KOPT-K1 (cell line): Measurements from ENCODE around the gene BAIAP2L2.

Experiments used
- H3K27ac ChIP-seq: fragments of 200-600 bp; sonication (generic); 2 replicates; pipeline ENCODE4 v1.5.1; 2016; ENCODE audit warnings: antibody characterized with exemption, mild to moderate bottlenecking, low read depth, low read length; ENCODE audit not compliant: poor library complexity, severe bottlenecking
- H3K36me3 ChIP-seq: fragments of 200-600 bp; sonication (generic); 2 replicates; pipeline ENCODE4 v1.5.1; 2017; ENCODE audit warnings: antibody characterized with exemption, mild to moderate bottlenecking, low read length, moderate library complexity; ENCODE audit not compliant: insufficient read depth
- H3K9me3 ChIP-seq: fragments of 200-600 bp; sonication (generic); 2 replicates; pipeline ENCODE4 v1.5.1; 2017; ENCODE audit warnings: antibody characterized with exemption, low read length, mild to moderate bottlenecking; ENCODE audit not compliant: insufficient read depth, poor library complexity, severe bottlenecking

Gene BAIAP2L2

DNA sequence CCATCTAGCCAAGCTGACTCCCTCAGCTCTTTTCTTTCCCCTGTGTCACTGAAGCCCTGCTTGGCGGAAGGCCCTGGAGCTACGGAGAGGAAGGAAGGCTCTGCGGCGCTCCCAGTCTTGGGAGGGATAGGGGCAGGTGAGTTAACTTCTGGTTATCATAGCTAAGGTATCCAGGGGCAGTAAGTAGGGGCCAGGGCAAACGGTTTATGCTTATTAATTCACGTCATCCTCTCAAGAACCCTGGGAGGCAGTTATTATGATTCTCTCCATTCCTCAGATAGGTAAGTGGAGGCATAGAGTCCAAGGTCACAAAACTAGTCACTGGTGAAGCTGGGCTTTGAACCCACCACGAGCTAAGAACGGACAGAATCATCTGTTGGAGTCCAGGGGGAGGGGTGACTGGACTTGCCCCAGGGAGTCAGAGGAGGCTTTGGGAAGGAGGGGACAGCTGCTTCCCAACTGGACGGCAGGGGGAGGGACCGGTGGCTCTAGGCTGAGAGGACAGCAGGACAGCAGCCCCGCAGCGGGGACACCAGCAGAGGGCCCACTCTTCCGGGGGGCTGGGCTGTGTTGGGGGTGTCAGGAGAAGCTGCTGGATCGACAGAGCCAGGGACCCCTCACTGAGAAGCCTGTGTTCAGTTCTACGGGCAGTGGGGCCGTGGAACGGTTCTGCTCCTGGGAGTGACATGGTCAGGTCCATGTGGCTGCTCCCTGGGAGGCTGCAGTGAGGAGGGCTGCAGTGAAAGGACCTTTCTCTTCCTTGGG is 3.5 kb downstream of the BAIAP2L2 start:
- Histone ChIP-seq H3K36me3 (peaks cover 2% of the 10 kb centered on the region; the same call in 1 of the 2 replicates), H3K9me3 (no peaks in the 10 kb centered on the region), H3K27ac (no peak overlapping the region)

GRCh38 chr22:38104084-38104483 is 6.4 kb downstream of the BAIAP2L2 start:
- Histone ChIP-seq H3K27ac (no peak overlapping the region), H3K9me3 (no peaks in the 10 kb centered on the region), H3K36me3 (no peaks in the 10 kb centered on the region)

DNA sequence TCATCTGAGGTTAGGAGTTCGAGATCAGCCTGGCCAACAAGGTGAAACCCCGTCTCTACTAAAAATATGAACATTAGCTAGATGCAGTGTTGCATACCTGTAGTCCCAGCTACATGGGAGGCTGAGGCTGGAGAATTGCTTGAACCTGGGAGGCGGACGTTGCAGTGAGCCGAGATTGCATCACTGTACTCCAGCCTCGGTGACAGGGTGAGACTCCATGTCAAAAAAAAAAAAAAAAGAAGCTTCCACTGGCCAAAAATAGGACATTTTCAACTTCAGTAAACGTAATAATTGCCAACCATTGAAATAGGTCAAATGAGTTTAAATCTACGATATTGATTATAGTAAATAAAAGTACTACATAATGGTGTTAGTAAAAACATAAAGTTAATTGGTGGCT is 6.8 kb downstream of the BAIAP2L2 start:
- H3K9me3 ChIP-seq, result no peaks in the 10 kb centered on the region
- no peaks in the 10 kb centered on the region for H3K36me3 ChIP-seq
- no peak overlapping the region for H3K27ac ChIP-seq

- Histone ChIP-seq H3K9me3 (no peaks in the 10 kb centered on the region), H3K36me3 (no peaks in the 10 kb centered on the region), H3K27ac (no peak overlapping the region)
These were observed 11.9 kb downstream of the BAIAP2L2 start for GRCh38 chr22:38098410-38099249.

DNA sequence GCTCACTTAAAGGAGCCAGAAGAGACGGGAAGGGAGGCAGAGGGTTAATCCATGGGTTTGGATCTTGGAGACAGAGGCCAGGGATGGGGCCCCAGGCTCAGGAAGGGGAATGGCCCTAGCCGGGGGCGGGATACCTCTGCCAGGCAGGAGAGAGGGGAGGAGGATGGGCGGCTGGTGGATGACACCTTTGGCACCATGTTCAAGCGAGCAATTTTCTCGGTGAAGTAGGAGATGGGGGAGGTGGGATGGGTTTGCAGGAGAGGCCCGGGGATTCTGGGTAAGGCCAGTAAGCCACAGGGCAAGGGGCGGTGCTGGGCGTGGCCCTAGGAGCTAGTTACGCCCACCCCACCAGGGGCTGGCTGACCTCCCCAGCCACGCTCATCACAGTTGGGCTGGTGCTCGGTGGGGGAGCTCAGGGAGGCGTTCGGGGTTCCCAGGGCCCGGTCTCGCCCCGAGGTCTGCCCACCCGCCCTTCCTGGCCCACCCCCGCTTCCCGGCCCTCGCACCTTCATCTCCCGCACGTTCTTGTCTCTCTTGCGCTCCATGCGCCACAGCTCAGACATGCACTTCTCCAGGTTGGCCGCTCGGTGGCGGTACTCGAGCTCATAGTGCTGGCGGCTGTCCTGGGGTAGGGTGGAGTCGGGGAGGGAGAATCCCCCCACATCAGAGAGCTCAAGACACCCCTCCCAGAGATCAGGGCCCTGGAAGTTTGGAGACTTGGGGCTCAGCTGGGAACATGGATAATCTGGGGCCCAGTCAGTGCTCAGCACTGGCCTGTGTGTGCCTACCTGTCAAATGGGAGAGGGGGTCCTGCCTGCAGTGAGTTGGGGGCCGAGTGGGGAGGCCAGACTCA is 12.7 kb downstream of the BAIAP2L2 start:
- no peak overlapping the region for H3K27ac ChIP-seq

DNA sequence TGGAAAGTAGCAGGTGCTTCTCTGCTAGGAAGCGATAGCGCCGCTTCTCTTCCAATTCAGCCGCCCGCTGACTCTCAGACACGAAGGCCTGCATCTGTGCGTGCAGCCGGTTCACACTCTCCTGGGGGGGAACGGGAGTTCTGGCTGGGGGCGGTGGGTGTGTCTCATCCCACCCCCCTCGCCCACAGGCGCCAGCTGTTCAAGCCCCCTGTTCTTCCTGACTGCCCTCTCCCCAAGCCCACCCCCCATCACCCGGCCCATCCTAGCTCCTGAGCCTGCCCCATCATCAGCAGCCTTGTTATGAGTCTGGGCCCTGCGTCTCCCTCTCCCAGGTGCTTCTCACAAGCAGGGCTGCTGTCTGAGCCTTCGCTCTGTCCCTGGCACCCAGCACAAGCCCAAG is 13.4 kb downstream of the BAIAP2L2 start:
- Histone ChIP-seq H3K9me3 (no peaks in the 10 kb centered on the region), H3K27ac (no peak overlapping the region), H3K36me3 (no peaks in the 10 kb centered on the region)

More for the DNA sequence above, 12.7 kb downstream of the BAIAP2L2 start:
- H3K9me3 ChIP-seq, result no peaks in the 10 kb centered on the region
- H3K36me3 ChIP-seq, result no peaks in the 10 kb centered on the region

- no peaks in the 10 kb centered on the region for H3K36me3 ChIP-seq
- no peaks in the 10 kb centered on the region for H3K9me3 ChIP-seq
- no peak overlapping the region for H3K27ac ChIP-seq
These were observed 21.0 kb downstream of the BAIAP2L2 start for GRCh38 chr22:38089474-38089851.

DNA sequence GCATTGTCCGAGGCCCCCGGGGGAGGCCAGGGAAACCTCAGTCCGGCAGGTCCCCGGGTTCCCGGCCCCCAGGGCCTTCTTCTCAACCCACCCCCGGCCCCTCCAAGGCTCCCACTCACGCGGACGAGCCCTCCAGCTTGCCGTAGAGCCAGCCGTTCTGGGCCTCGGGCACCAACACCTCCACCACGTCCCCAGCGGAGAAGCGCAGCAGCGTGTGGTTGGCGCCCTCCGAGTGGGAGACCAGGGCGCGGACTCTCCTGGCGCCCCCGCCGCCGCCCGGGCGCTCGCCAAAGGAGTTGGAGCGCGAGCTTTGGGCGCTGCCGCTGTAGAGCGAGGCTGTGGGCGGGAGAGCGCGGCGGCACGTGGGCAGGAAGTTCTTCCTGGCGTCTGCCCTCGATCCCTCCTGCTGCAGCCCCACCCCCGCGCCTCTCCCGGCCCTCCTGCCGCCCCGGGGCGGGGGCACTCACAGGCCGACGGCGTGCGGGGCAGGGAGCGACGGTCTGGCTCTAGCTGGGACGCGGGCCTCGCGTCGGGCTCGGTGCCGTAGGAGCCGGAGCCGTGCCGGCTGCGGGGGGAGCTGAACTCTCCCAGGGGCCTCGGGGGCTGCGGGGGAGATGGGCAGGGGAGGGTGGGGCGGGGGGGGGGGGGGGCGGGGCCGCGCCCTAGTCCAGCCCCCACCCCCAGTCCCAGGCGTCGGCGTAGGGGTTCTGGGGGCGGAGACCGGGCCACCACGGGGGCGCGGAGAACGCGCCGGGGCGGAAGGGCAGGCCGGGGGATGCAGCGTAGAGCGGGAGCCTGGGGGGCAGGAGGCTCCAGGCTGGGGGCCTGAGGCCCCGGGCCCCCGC is 21.6 kb downstream of the BAIAP2L2 start:
- Histone ChIP-seq H3K9me3 (no peaks in the 10 kb centered on the region), H3K27ac (no peak overlapping the region), H3K36me3 (no peaks in the 10 kb centered on the region)

DNA sequence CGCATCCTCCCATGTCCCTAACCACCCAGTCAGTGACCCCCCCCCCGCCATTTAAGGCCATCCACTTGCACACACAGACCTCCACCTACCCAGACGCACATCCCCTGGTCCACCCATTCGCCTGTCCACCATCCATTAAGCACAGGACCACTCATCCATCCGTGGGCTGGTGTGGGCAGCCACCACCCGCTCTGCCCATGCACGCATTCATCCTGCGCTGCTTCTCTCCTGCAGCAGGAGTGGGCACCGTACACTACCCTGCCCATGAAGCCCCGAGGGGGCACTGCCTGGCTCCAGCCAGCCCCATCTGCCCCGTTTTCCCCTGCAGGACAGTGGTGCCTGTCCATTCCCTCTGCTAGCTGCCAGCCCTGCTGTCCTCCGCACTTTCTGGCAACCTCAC is 22.6 kb downstream of the BAIAP2L2 start:
- no peaks in the 10 kb centered on the region for H3K9me3 ChIP-seq
- H3K27ac ChIP-seq, result no peak overlapping the region
- H3K36me3 ChIP-seq, result no peaks in the 10 kb centered on the region

GRCh38 chr22:38086942-38087341 is 23.5 kb downstream of the BAIAP2L2 start:
- Histone ChIP-seq H3K36me3 (no peaks in the 10 kb centered on the region), H3K9me3 (no peaks in the 10 kb centered on the region), H3K27ac (no peak overlapping the region)

DNA sequence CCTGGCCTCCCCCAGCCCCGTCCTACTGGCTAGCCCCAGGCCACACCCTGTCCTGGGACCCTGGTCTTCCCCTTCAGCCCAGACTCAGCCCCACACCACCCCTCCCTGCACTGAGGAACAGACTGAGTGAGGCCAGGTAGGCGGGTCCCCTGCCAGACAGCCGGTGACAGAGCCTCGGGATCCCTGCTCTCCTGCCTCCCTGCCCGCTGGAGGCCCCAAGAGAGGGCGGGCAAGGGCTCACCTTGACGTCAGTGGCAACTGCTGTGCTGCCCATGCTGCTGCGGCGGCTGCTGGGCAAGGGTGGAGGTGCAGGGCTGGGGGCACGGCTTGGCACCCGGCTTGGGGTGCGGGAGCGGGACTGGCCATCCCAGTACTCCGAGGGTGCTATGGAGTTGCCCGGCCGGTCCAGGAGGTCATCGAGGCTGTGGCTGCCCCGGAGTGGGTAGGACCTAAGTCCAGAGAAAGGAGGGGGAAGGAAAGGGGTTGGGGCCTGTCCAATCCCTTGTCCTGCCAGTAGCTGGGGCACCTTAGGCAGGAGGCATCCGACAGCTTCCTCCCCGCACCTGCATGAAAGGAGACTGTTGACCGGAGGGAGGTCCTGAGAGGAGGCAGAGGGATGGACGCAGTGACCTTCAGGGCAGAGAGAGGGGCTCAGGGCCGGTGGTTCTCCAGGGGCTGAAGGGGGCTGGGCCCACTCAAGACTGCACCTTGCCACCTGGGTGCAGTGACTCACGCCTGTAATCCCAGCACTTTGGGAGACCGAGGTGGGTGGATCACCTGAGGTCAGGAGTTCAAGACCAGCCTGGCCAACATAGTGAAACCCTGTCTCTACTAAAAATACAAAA is 24.3 kb downstream of the BAIAP2L2 start:
- Histone ChIP-seq H3K9me3 (no peaks in the 10 kb centered on the region), H3K27ac (no peak overlapping the region), H3K36me3 (no peaks in the 10 kb centered on the region)

DNA sequence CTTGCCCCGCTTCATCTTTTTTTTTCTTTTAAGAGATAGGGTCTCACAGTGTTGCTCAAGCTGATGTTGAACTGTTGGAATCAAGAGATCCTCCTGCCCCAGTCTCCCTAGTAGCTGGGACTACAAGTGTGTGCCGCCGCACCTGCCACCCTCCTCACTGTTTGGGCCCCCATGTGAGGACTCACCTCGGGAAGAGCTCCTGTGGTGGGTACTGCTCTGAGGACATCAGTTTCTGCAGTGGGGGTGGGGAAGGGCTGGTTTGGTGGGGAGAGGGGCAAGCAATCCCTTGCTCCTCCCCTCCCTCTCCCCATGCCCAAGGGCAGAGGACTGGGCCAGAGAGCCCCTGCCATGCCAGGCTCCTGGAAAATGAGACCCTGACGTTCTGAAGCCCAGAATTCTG is 25.0 kb downstream of the BAIAP2L2 start:
- Histone ChIP-seq H3K36me3 (no peaks in the 10 kb centered on the region), H3K9me3 (no peaks in the 10 kb centered on the region), H3K27ac (no peak overlapping the region)

DNA sequence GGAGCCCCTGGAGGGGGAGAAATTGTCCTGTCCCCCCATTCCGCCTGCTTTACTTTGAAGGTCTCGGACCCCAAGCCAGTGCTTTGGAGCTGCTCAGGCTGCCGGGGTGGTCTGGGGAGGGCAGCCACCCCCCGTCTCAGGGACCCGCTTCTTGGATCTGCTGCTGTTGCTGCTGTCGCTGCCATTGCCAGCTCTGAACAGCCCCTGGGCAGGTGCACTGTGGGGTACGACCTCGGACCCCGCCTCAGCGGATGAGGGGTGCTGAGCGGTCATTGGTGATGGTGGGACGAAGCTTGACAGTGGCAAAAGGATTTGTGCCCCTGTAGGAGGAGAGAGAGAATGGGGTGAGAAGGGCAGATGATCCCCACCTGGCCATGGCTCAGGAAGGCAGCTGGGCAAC is 25.4 kb downstream of the BAIAP2L2 start:
- Histone ChIP-seq H3K9me3 (no peaks in the 10 kb centered on the region), H3K36me3 (no peaks in the 10 kb centered on the region), H3K27ac (no peak overlapping the region)
